HEK293 (cell line): ENCODE data around the gene FILIP1L.

Experiments used
- CTCF ChIA-PET: fragments of 350-600 bp; formaldehyde crosslinking; extraction: SDS; loops from one replicate; lab custom pipeline; 2021; ENCODE audit warnings: antibody characterized with exemption; lab: Yijun Ruan, JAX
- POLR2A ChIA-PET: fragments of 300-600 bp; formaldehyde crosslinking; extraction: SDS; loops from one replicate; lab custom pipeline; 2020; ENCODE audit warnings: antibody characterized with exemption, inconsistent platforms; lab: Yijun Ruan, JAX
- H3K27ac ChIP-seq: fragments of 200-500 bp; sonication (Bioruptor generic); 2 replicates; pipeline ENCODE4 v1.5.1; 2014; ENCODE audit warnings: low read depth, low read length, control low read depth, inconsistent platforms; ENCODE audit errors: extremely low read depth
- H3K36me3 ChIP-seq, 2 experiments: fragments of 200-500 bp in 1 of 2; sonication (Bioruptor generic) in 1 of 2; 1 replicate in 1 of 2; 2 replicates in 1 of 2; pipeline ENCODE4 v1.5.1; 2014 to 2017; ENCODE audit warnings: inconsistent platforms in 2 of 2, low read length in 2 of 2; ENCODE audit not compliant: control insufficient read depth in 2 of 2, insufficient read depth in 1 of 2
- H3K4me1 ChIP-seq: fragments of 200-500 bp; sonication (Bioruptor generic); 2 replicates; pipeline ENCODE4 v1.5.1; 2014; ENCODE audit warnings: mild to moderate bottlenecking, low read length, inconsistent platforms; ENCODE audit not compliant: control insufficient read depth, insufficient read depth
- H3K4me3 ChIP-seq: 2 replicates; pipeline ENCODE4 v1.5.1; 2011; ENCODE audit warnings: low read depth, mild to moderate bottlenecking, control low read depth, low read length, moderate library complexity
- H3K9me3 ChIP-seq: fragments of 200-500 bp; sonication (Bioruptor generic); 2 replicates; pipeline ENCODE4 v1.5.1; 2014; ENCODE audit warnings: low read depth, low read length, inconsistent platforms; ENCODE audit not compliant: control insufficient read depth, insufficient read depth
- FEZF1 ChIP-seq: fragments of 450-650 bp; formaldehyde crosslinking; IDR thresholded peaks from 2 replicates; pipeline ENCODE4 v1.5.1; 2016; ENCODE audit warnings: missing biosample characterization, missing genetic modification characterization
- KLF10 ChIP-seq: fragments of 450-650 bp; IDR thresholded peaks from 2 replicates; pipeline ENCODE4 v1.5.1; 2018; ENCODE audit warnings: missing biosample characterization, mild to moderate bottlenecking, missing genetic modification characterization
- KLF7 ChIP-seq: fragments of 450-650 bp; formaldehyde crosslinking; IDR thresholded peaks from 2 replicates; pipeline ENCODE4 v1.5.1; 2016; ENCODE audit warnings: missing biosample characterization, missing genetic modification characterization, borderline replicate concordance
- OVOL3 ChIP-seq: fragments of 450-650 bp; formaldehyde crosslinking; IDR thresholded peaks from 2 replicates; pipeline ENCODE4 v1.5.1; 2016; ENCODE audit warnings: missing biosample characterization, missing genetic modification characterization
- REPIN1 ChIP-seq: fragments of 450-650 bp; formaldehyde crosslinking; IDR thresholded peaks from 2 replicates; pipeline ENCODE4 v1.5.1; 2017; ENCODE audit warnings: missing biosample characterization, missing genetic modification characterization, low read depth
- SETDB1 ChIP-seq: IDR thresholded peaks from one replicate; pipeline ENCODE4 v1.6.1; 2017; ENCODE audit warnings: mild to moderate bottlenecking, low read length, moderate library complexity, mixed read lengths; ENCODE audit not compliant: insufficient read length
- SP3 ChIP-seq: fragments of 450-650 bp; formaldehyde crosslinking; IDR thresholded peaks from 2 replicates; pipeline ENCODE4 v1.5.1; 2016; ENCODE audit warnings: missing biosample characterization, missing genetic modification characterization
- TRIM28 ChIP-seq: IDR thresholded peaks from 2 replicates; pipeline ENCODE4 v1.6.1; 2011; ENCODE audit warnings: low read length, control low read depth, borderline replicate concordance
- ZBTB17 ChIP-seq: fragments of 450-650 bp; formaldehyde crosslinking; IDR thresholded peaks from 2 replicates; pipeline ENCODE4 v1.5.1; 2016; ENCODE audit warnings: missing biosample characterization, missing genetic modification characterization
- ZBTB48 ChIP-seq: fragments of 450-650 bp; formaldehyde crosslinking; IDR thresholded peaks from 2 replicates; pipeline ENCODE4 v1.5.1; 2016; ENCODE audit warnings: missing biosample characterization, missing genetic modification characterization
- ZFP37 ChIP-seq: fragments of 450-650 bp; formaldehyde crosslinking; IDR thresholded peaks from 2 replicates; pipeline ENCODE4 v1.5.1; 2016; ENCODE audit warnings: missing biosample characterization, missing genetic modification characterization
- ZFP69B ChIP-seq: fragments of 450-650 bp; formaldehyde crosslinking; IDR thresholded peaks from 2 replicates; pipeline ENCODE4 v1.5.1; 2016; ENCODE audit warnings: missing biosample characterization, missing genetic modification characterization
- ZNF239 ChIP-seq: fragments of 450-650 bp; formaldehyde crosslinking; IDR thresholded peaks from 2 replicates; pipeline ENCODE4 v1.5.1; 2016; ENCODE audit warnings: missing biosample characterization, missing genetic modification characterization
- ZNF24 ChIP-seq: fragments of 450-650 bp; formaldehyde crosslinking; IDR thresholded peaks from 2 replicates; pipeline ENCODE4 v1.5.1; 2016; ENCODE audit warnings: missing biosample characterization, missing genetic modification characterization
- ZNF274 ChIP-seq, 2 experiments: fragments of 200-500 bp in 1 of 2; fragments of 450-650 bp in 1 of 2; sonication (Bioruptor generic) in 1 of 2; formaldehyde crosslinking in 1 of 2; IDR thresholded peaks; 2 replicates each; pipeline versions ENCODE4 v1.5.1 to v1.6.1; 2014 to 2016; ENCODE audit warnings: borderline replicate concordance in 1 of 2, inconsistent platforms in 1 of 2, low read length in 1 of 2, missing biosample characterization in 1 of 2, missing genetic modification characterization in 1 of 2
- ZNF37A ChIP-seq: fragments of 450-650 bp; IDR thresholded peaks from 2 replicates; pipeline ENCODE4 v1.5.1; 2018; ENCODE audit warnings: missing biosample characterization, missing genetic modification characterization
- ZNF391 ChIP-seq: fragments of 450-650 bp; formaldehyde crosslinking; IDR thresholded peaks from 2 replicates; pipeline ENCODE4 v1.5.1; 2016; ENCODE audit warnings: low read depth, missing biosample characterization, missing genetic modification characterization, borderline replicate concordance
- ZNF521 ChIP-seq: fragments of 450-650 bp; formaldehyde crosslinking; IDR thresholded peaks from 2 replicates; pipeline ENCODE4 v1.5.1; 2017; ENCODE audit warnings: missing biosample characterization, mild to moderate bottlenecking, missing genetic modification characterization
- ZNF548 ChIP-seq: fragments of 450-650 bp; formaldehyde crosslinking; IDR thresholded peaks from 2 replicates; pipeline ENCODE4 v1.5.1; 2016; ENCODE audit warnings: missing biosample characterization, missing genetic modification characterization
- ZNF549 ChIP-seq: fragments of 450-650 bp; IDR thresholded peaks from 2 replicates; pipeline ENCODE4 v1.5.1; 2018; ENCODE audit warnings: missing biosample characterization, missing genetic modification characterization, mild to moderate bottlenecking, inconsistent platforms, moderate library complexity
- ZNF571 ChIP-seq: fragments of 450-650 bp; formaldehyde crosslinking; IDR thresholded peaks from 2 replicates; pipeline ENCODE4 v1.5.0; 2017; ENCODE audit warnings: missing biosample characterization, missing genetic modification characterization
- ZNF585B ChIP-seq: fragments of 450-650 bp; formaldehyde crosslinking; IDR thresholded peaks from 2 replicates; pipeline ENCODE4 v1.5.1; 2016; ENCODE audit warnings: missing biosample characterization, missing genetic modification characterization
- ZNF624 ChIP-seq: fragments of 450-650 bp; formaldehyde crosslinking; IDR thresholded peaks from 2 replicates; pipeline ENCODE4 v1.5.1; 2017; ENCODE audit warnings: missing biosample characterization, missing genetic modification characterization
- ZNF654 ChIP-seq: fragments of 450-650 bp; formaldehyde crosslinking; IDR thresholded peaks from 2 replicates; pipeline ENCODE4 v1.5.1; 2016; ENCODE audit warnings: low read depth, missing biosample characterization, missing genetic modification characterization
- ZNF658 ChIP-seq: fragments of 450-650 bp; formaldehyde crosslinking; IDR thresholded peaks from 2 replicates; pipeline ENCODE4; 2016; ENCODE audit warnings: missing biosample characterization, missing genetic modification characterization
- ZNF660 ChIP-seq: fragments of 450-650 bp; IDR thresholded peaks from 2 replicates; pipeline ENCODE4 v1.5.1; 2018; ENCODE audit warnings: missing biosample characterization, mild to moderate bottlenecking, missing genetic modification characterization
- TF ChIP-seq, protein P1 (sequence below): fragments of 450-650 bp; formaldehyde crosslinking; IDR thresholded peaks from 2 replicates; pipeline ENCODE4 v1.5.1; 2017; ENCODE audit warnings: missing biosample characterization, missing genetic modification characterization
- TF ChIP-seq, protein P2 (sequence below): fragments of 450-650 bp; formaldehyde crosslinking; IDR thresholded peaks from 2 replicates; pipeline ENCODE4 v1.5.1; 2016; ENCODE audit warnings: missing biosample characterization, missing genetic modification characterization

FILIP1L gene

DNA sequence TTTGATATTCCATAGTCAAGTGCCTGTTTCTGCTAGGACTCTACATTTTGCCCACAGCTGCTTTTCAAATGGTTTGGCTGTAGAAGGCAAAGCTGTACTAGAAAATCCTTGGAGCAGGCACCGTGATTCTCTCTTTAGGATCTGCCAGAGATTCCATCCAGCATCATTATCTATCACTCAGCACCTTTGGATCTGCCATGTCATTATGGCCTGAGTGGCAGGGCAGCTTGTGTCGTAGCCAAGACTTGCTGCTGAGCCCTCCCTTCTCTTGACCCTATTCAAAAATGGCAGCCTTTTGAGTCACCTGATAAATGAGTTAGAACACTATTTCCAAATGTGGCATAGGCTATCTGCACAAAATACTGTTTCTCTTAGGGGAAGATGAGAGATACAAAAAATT is 304.7 kb downstream of the FILIP1L start:
- CTCF ChIA-PET, result interaction anchor here (0.5 to 0.7 kb wide), 2 partner anchors 258 to 952 kb away, joined by 3 read pairs; no protein-coding TSS in a partner anchor
- POLR2A ChIA-PET, result no interaction called here

DNA sequence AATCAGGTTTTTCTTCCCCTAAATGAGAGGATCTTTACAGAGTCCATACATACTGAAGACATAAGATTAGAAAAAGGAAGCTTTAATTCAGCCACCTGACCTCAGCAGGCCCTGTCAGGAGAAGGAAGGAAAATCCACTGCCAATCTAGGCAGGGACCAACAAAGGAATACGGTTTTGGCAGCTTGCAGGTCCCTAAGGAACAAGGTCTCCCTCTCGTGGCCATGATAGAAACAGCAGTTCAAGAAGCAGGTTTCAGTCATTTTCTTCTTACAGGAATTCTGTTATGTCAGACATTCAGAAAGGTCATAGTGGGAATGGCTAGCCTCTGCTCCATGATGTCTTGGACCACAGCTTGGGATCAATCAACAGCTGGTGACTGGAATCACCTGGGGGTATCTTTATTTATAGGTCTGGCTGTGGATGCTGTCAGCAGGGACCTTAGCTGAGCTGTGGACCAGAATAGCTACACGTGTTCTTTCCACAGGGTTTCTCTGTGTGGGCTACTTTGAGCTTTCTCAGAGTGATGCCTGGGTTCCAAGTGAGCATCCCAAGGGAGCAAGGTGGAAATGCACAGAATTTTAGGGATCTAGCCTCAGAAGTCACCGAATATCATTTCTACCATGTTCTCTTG is 306.0 kb downstream of the FILIP1L start:
- H3K36me3 ChIP-seq, result no peaks in the 10 kb centered on the region
- H3K27ac ChIP-seq, result no peak overlapping the region
- peak; percentile 37 for TF ChIP-seq ZNF654 (tag by site-specific recombination)
- 0 out of 2 replicates have a peak, but pooled peaks have one; percentile 33 for TF ChIP-seq ZBTB48 (tag by site-specific recombination)
- no peak for TF ChIP-seq ZNF239
- no peak overlapping the region for H3K4me3 ChIP-seq
- POLR2A ChIA-PET, result no interaction called here
- CTCF ChIA-PET, result interaction anchor here (0.6 to 1.3 kb wide), 8 partner anchors 10 to 176 kb away, joined by 3 to 7 read pairs (median 4); partner anchors contain the start of gene CMSS1
- no peaks in the 10 kb centered on the region for H3K9me3 ChIP-seq
- no peaks in the 10 kb centered on the region for H3K4me1 ChIP-seq

More for the DNA sequence above, 304.7 kb downstream of the FILIP1L start:
- Histone ChIP-seq H3K4me3 (no peak overlapping the region), H3K27ac (no peak overlapping the region), H3K36me3 (no peaks in the 10 kb centered on the region), H3K4me1 (no peaks in the 10 kb centered on the region), H3K9me3 (no peaks in the 10 kb centered on the region)
- TF ChIP-seq ZNF521 (tag by site-specific recombination), result no peak
- TF ChIP-seq ZNF549, result no peak
- no peak for TF ChIP-seq FEZF1 (tag by site-specific recombination)
- TF ChIP-seq ZNF660 (tag by site-specific recombination), result no peak
- no peak for TF ChIP-seq KLF7 (tag by site-specific recombination)
- no peak for TF ChIP-seq OVOL3 (tag by site-specific recombination)
- TF ChIP-seq ZNF624, result no peak

DNA sequence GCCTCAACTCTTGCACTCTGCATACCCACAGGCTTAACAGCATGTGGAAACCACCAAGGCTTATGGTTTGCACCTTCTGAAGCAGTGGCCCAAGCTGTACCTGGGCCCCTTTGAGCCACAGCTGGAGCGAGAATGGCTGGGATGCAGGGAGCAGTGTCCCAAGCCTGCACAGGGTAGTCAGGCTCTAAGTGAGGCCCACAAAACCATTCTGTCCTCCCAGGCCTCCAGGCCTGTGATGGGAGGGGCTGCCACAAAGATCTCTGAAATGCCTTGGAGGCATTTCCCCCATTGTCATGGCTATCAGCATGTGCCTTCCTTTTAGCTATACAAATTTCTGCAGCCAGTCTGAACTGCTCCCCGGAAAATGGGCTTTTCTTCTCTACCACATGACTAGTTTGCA is 309.1 kb downstream of the FILIP1L start:
- Histone ChIP-seq H3K27ac (no peak overlapping the region), H3K9me3 (no peaks in the 10 kb centered on the region), H3K36me3 (no peaks in the 10 kb centered on the region), H3K4me3 (no peak overlapping the region), H3K4me1 (no peaks in the 10 kb centered on the region)
- CTCF ChIA-PET, result no interaction called here
- TF ChIP-seq SETDB1 (peak; percentile 95), ZNF585B (tag by site-specific recombination) (peak; percentile 98), TRIM28 (peak; percentile 97; the same call in 1 of the 2 replicates), KLF10 (no peak)
- POLR2A ChIA-PET, result no interaction called here

DNA sequence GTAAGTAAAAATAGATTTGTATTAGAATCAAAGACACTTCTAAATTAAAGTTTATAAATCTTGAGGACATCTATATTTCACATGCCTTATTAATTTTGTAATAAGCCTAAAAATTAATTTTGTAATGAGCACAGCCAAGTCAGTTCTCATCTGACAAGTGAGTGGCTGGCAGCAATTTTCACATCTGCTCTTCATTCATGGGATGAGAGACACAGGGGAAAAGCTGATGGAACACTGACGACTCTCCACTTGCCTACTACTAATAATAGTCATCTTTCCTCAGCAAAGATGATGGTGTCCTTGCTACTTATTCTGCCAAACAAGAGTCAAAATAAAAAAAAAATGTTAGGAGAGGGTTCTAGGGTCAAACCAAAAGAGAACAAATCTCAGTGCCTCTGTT is 311.0 kb downstream of the FILIP1L start:
- no peaks in the 10 kb centered on the region for H3K4me1 ChIP-seq
- H3K36me3 ChIP-seq, result no peaks in the 10 kb centered on the region
- no peak overlapping the region for H3K4me3 ChIP-seq
- no peaks in the 10 kb centered on the region for H3K9me3 ChIP-seq
- no peak overlapping the region for H3K27ac ChIP-seq
- ChIA-PET CTCF (interaction anchor here (0.7 kb wide), 1 partner anchor 432 kb away, joined by 3 read pairs; no protein-coding TSS in a partner anchor), POLR2A (no interaction called here)
- TF ChIP-seq ZBTB17 (tag by site-specific recombination), result no peak
- TF ChIP-seq ZNF24, result no peak
- TF ChIP-seq REPIN1 (tag by site-specific recombination), result no peak
- TF ChIP-seq ZNF571, result no peak
- TF ChIP-seq ZNF391 (tag by site-specific recombination), result no peak
- no peak for TF ChIP-seq ZFP37 (tag by site-specific recombination)
- TF ChIP-seq ZNF658 (tag by site-specific recombination), result no peak
- no peak for TF ChIP-seq ZNF37A (tag by site-specific recombination)
- no peak for TF ChIP-seq ZNF548 (tag by site-specific recombination)
- TF ChIP-seq SP3 (tag by site-specific recombination), result no peak
- TF ChIP-seq ZFP69B (tag by site-specific recombination), result no peak
- no peak for TF ChIP-seq ZNF274 (IDR thresholded peaks at IDR 0.05; ENCODE audit: low read length)
- TF ChIP-seq ZNF274 (tag by site-specific recombination; IDR thresholded peaks at IDR 0.05; ENCODE audit: borderline replicate concordance), result no peak
- TF ChIP-seq, protein P1, sequence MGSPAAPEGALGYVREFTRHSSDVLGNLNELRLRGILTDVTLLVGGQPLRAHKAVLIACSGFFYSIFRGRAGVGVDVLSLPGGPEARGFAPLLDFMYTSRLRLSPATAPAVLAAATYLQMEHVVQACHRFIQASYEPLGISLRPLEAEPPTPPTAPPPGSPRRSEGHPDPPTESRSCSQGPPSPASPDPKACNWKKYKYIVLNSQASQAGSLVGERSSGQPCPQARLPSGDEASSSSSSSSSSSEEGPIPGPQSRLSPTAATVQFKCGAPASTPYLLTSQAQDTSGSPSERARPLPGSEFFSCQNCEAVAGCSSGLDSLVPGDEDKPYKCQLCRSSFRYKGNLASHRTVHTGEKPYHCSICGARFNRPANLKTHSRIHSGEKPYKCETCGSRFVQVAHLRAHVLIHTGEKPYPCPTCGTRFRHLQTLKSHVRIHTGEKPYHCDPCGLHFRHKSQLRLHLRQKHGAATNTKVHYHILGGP, result no peak
- TF ChIP-seq, protein P2, sequence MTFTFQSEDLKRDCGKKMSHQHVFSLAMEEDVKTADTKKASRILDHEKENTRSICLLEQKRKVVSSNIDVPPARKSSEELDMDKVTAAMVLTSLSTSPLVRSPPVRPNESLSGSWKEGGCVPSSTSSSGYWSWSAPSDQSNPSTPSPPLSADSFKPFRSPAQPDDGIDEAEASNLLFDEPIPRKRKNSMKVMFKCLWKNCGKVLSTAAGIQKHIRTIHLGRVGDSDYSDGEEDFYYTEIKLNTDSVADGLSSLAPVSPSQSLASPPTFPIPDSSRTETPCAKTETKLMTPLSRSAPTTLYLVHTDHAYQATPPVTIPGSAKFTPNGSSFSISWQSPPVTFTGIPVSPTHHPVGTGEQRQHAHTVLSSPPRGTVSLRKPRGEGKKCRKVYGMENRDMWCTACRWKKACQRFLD, result no peak
